Osteocyte (in vitro differentiated cells): Measurements from ENCODE around the gene NCBP2. TPM values are rescaled to one million over a fixed set of nuclear protein-coding genes. Genes with fewer than 3 reads are reported as not detected.
A peak's percentile ranks its signal among the peaks of the same experiment; 100 is the strongest.

Experiments
- DNase-seq: peaks from one replicate; pipeline ENCODE4 v3.0.0; 2021; ENCODE audit warnings: mixed read lengths; ENCODE audit not compliant: unreplicated experiment; ENCODE audit errors: extremely low spot score
- H3K27ac Mint-ChIP-seq: one replicate; pipeline ENCODE4 v1.8.0; 2021; ENCODE audit warnings: mild to moderate bottlenecking, mixed read lengths; ENCODE audit not compliant: unreplicated experiment
- H3K27me3 Mint-ChIP-seq: one replicate; pipeline ENCODE4 v1.8.0; 2021; ENCODE audit warnings: mixed read lengths; ENCODE audit not compliant: unreplicated experiment
- H3K36me3 Mint-ChIP-seq: one replicate; pipeline ENCODE4 v1.8.0; 2021; ENCODE audit warnings: mixed read lengths; ENCODE audit not compliant: unreplicated experiment
- H3K4me1 Mint-ChIP-seq: one replicate; pipeline ENCODE4 v1.8.0; 2021; ENCODE audit warnings: mixed read lengths; ENCODE audit not compliant: unreplicated experiment
- H3K4me3 Mint-ChIP-seq: one replicate; pipeline ENCODE4 v1.8.0; 2021; ENCODE audit warnings: mild to moderate bottlenecking, moderate library complexity, mixed read lengths; ENCODE audit not compliant: unreplicated experiment
- H3K9me3 Mint-ChIP-seq: one replicate; pipeline ENCODE4 v1.8.0; 2021; ENCODE audit warnings: mixed read lengths; ENCODE audit not compliant: unreplicated experiment
- total RNA-seq: library from RNA; stranded (reverse); gene quantifications from 2 replicates; pipeline ENCODE4 v1.2.1, GENCODE V29; 2021
- TF ChIP-seq, protein P1 (sequence below): fragments of 200-600 bp; sonication (generic); IDR thresholded peaks from 2 replicates; pipeline ENCODE4 v1.5.0; 2021; ENCODE audit warnings: antibody characterized with exemption, mild to moderate bottlenecking, moderate library complexity

The NCBP2 gene
- total RNA-seq, 1 donor from 2014 or later: 59.5 TPM

DNA sequence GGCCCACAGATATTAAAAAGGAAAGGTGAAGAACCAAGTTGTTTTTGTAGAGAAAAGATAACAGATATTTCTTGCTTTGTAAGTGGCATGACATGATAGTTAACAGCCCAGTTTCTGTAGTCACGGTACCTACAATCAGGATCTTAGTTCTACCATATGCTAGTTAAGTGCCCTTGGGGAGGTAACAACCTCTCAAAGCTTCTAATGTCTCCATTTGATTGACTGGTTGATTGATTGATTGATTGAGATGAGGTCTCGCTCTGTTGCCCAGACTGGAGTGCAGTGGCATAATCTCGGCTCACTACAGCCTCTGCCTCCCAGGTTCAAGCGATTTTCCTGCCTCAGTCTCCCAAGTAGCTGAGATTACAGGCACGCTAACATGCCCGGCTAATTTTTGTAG is 46.1 kb downstream of the NCBP2 start:
- Mint-ChIP-seq H3K27me3 (no peaks in the 10 kb centered on the region), H3K27ac (no peak overlapping the region), H3K4me1 (no peaks in the 10 kb centered on the region), H3K9me3 (no peaks in the 10 kb centered on the region), H3K4me3 (no peak overlapping the region), H3K36me3 (peaks cover 17% of the 10 kb centered on the region)
- TF ChIP-seq, protein P1, sequence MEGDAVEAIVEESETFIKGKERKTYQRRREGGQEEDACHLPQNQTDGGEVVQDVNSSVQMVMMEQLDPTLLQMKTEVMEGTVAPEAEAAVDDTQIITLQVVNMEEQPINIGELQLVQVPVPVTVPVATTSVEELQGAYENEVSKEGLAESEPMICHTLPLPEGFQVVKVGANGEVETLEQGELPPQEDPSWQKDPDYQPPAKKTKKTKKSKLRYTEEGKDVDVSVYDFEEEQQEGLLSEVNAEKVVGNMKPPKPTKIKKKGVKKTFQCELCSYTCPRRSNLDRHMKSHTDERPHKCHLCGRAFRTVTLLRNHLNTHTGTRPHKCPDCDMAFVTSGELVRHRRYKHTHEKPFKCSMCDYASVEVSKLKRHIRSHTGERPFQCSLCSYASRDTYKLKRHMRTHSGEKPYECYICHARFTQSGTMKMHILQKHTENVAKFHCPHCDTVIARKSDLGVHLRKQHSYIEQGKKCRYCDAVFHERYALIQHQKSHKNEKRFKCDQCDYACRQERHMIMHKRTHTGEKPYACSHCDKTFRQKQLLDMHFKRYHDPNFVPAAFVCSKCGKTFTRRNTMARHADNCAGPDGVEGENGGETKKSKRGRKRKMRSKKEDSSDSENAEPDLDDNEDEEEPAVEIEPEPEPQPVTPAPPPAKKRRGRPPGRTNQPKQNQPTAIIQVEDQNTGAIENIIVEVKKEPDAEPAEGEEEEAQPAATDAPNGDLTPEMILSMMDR: no peak
- no peak for DNase-seq

DNA sequence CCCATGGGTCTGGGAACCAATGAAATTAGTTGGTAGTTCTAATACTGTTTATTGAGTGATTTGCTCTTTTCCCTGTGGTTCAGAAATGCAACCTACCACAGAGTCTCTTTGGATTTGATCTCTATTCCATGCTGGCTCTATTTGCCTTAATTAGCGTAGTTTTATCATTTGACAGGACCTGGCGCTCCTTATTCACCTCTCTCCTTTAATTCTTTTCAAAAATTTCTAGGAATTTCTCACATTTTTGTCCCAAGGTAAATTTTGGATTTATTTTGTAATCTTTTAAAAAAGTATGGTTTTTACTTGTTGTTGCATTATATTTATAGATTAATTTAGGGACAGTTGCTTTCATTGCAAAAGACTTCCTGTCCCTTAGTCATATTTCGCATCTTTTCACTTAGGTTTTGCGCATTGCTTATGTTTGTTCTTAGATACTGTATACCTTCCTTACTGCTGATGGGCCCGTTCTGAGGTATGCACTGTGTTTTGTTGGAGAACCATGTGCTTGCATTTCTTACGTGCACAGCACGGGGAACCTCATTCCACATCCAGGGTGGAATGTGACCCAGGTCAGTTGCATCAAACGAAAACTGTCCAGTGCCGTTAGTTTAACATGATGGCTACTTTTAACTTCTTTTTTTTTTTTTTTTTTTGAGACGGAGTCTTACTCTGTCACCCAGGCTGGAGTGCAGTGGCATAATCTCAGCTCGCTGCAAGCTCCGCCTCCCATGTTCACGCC is 47.6 kb downstream of the NCBP2 start:
- no peak for DNase-seq
- Mint-ChIP-seq H3K36me3 (peaks cover 10% of the 10 kb centered on the region), H3K4me3 (no peak overlapping the region), H3K27ac (no peak overlapping the region), H3K27me3 (no peaks in the 10 kb centered on the region), H3K4me1 (peaks cover 5% of the 10 kb centered on the region), H3K9me3 (no peaks in the 10 kb centered on the region)
- TF ChIP-seq, protein P1: no peak

DNA sequence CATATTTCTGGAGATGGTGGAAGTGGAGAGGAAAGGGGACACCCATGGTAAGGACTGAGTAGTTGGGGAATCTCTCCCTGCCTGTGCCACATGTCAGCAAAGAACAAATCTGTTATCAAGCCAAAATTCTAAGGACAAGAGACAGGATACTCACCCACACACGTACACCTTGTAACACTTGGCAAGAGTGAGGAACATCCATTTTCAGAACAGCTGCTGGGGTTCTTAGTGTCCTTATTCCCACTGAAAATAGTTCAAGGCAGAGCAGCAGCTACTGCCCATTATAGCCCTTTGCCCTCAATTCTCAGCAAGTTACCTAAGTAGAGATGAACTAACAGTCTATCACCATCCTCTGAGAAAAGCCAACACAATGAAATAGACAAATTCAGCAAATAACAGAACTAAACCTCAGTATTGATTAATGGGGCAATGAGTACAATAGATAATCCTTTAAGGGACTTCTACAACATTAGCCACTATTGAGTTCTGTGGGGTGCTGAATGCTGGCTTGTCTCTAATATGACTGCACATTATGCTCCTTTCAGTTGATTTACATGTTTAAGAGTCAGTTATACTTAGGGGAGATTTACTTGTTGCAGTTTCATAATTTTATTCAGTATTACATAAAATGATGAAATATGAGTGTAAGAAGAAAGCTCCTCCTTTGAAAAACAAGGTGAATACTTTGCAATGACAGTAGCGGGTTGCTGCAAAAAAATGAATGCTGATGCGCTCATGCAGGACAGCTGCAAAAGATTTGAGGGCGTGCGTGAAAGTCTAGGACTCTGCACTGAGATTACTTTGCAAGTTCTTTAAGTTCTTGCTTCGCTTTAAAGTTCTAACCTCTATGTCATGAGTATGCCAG is 52.3 kb downstream of the NCBP2 start:
- DNase-seq: no peak
- Mint-ChIP-seq H3K36me3 (peaks cover 16% of the 10 kb centered on the region), H3K27ac (peak overlapping the region; percentile 31), H3K9me3 (no peaks in the 10 kb centered on the region), H3K4me1 (peaks cover 8% of the 10 kb centered on the region), H3K4me3 (no peak overlapping the region), H3K27me3 (no peaks in the 10 kb centered on the region)
- TF ChIP-seq, protein P1: no peak

DNA sequence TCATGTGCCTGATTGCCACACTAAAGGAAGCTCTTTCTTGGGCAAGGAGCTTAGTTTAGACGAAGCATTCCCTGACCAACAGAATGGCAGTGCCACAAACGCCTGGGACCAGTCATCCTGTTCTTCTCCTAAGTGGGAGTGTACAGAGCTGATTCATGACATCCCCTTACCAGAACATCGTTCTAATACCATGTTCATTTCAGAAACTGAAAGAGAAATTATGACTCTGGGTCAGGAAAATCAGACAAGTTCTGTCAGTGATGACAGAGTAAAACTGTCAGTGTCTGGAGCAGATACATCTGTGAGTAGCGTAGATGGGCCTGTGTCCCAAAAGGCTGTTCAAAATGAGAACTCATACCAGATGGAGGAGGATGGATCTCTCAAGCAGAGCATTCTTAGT is 56.2 kb downstream of the NCBP2 start:
- TF ChIP-seq, protein P1: no peak
- no peaks in the 10 kb centered on the region for H3K27me3 Mint-ChIP-seq
- H3K9me3 Mint-ChIP-seq: no peaks in the 10 kb centered on the region
- DNase-seq: no peak
- no peak overlapping the region for H3K27ac Mint-ChIP-seq
- H3K36me3 Mint-ChIP-seq: peaks cover 14% of the 10 kb centered on the region
- peaks cover 9% of the 10 kb centered on the region for H3K4me1 Mint-ChIP-seq
- no peak overlapping the region for H3K4me3 Mint-ChIP-seq

Other genes starting within 250 kb of the NCBP2 start
- gene CEP19, start 230.3 kb downstream of the NCBP2 start, total RNA-seq: 3.8 and 4.1 TPM in 2 replicates
- 26.6 and 27.2 TPM in 2 replicates for gene PIGX, start 230.2 kb downstream of the NCBP2 start, total RNA-seq
- gene PAK2, start 202.7 kb downstream of the NCBP2 start, total RNA-seq: 76.7 and 79.4 TPM in 2 replicates
- 35.9 and 36.9 TPM in 2 replicates for gene SENP5, start 74.6 kb downstream of the NCBP2 start, total RNA-seq
- gene PIGZ, start 26.3 kb upstream of the NCBP2 start, total RNA-seq: 7.9 and 9.5 TPM in 2 replicates
- 1.4 and 1.9 TPM in 2 replicates for gene MELTF, start 87.3 kb upstream of the NCBP2 start, total RNA-seq